IPS-NIHi7 (cell line): Measurements from ENCODE around the gene LTO1.
"Not testable (repeated sequence)": the region's sequence is repeated elsewhere in the genome, so short reads cannot be mapped to it uniquely, and the experiment has no call there.

Source experiments
- DNase-seq: peaks from one replicate; pipeline ENCODE4 v3.0.0; 2012; ENCODE audit warnings: mixed read lengths; ENCODE audit errors: extremely low spot score

Gene LTO1

GRCh38 chr11:69634590-69634989 lies 40.6 kb downstream of the LTO1 start:
- DNase-seq, result no peak

GRCh38 chr11:69634069-69634468 lies 41.1 kb downstream of the LTO1 start:
- DNase-seq, result no peak

- DNase-seq, result no peak
These were observed 42.3 kb downstream of the LTO1 start for GRCh38 chr11:69632900-69633299.

GRCh38 chr11:69630424-69630823 lies 44.7 kb downstream of the LTO1 start:
- no peak for DNase-seq

- DNase-seq, result no peak
These were observed 45.1 kb downstream of the LTO1 start for GRCh38 chr11:69630017-69630416.

- no peak for DNase-seq
These were observed 47.6 kb downstream of the LTO1 start for GRCh38 chr11:69627551-69627950.

- no peak for DNase-seq
These were observed 49.7 kb downstream of the LTO1 start for GRCh38 chr11:69625476-69625875.

GRCh38 chr11:69624293-69624692 lies 50.9 kb downstream of the LTO1 start:
- no peak for DNase-seq

GRCh38 chr11:69622097-69622681 lies 53.0 kb downstream of the LTO1 start:
- DNase-seq, result not testable (repeated sequence)

- no peak for DNase-seq
These were observed 54.4 kb downstream of the LTO1 start for GRCh38 chr11:69620683-69621290.

- no peak for DNase-seq
These were observed 56.9 kb downstream of the LTO1 start for GRCh38 chr11:69618237-69618636.

- no peak for DNase-seq
These were observed 57.5 kb downstream of the LTO1 start for GRCh38 chr11:69617682-69618081.

- no peak for DNase-seq
These were observed 57.9 kb downstream of the LTO1 start for GRCh38 chr11:69617220-69617619.
